Pancreas (tissue), 10 donors: ENCODE data around the gene APBB1IP. TPM values are rescaled to one million over a fixed set of nuclear protein-coding genes. Genes with fewer than 3 reads are reported as not detected.

Experiments used
- ATAC-seq, 4 donors: fragments of 200-7000 bp; cut with Tn5 transposase; one replicate each; pipeline versions ENCODE4 v1.8.0 to v1.9.1; 2020; ENCODE audit warnings: mild to moderate bottlenecking in 4 of 4, moderate library complexity in 4 of 4
- DNase-seq, 6 donors: peaks; one replicate each; pipeline ENCODE4 v3.0.0-alpha.2; 2020
- FAIRE-seq: peaks from 2 replicates; lab custom pipeline; 2012; peaks lifted over from hg19 to GRCh38; lab: Jason Lieb, UNC
- H3K27ac ChIP-seq, 4 donors: fragments of 200-600 bp; sonication (generic); 1 replicate in 3 of 4; 2 replicates in 1 of 4; pipeline versions ENCODE4 v1.5.0 to v1.8.0; 2020
- H3K27me3 ChIP-seq, 4 donors: fragments of 200-600 bp; one replicate each; pipeline ENCODE4 v1.8.0; 2021
- H3K36me3 ChIP-seq, 3 donors: fragments of 200-600 bp; sonication (generic) in 1 of 3; one replicate each; pipeline versions ENCODE4 v1.5.0 to v1.8.0; 2020 to 2021
- H3K4me1 ChIP-seq, 3 donors: fragments of 200-600 bp; one replicate each; pipeline ENCODE4 v1.8.0; 2021
- H3K4me3 ChIP-seq, 4 donors: fragments of 200-600 bp; sonication (generic) in 2 of 4; one replicate each; pipeline versions ENCODE4 v1.5.0 to v1.8.0; 2020 to 2021
- H3K9me3 ChIP-seq, 4 donors: fragments of 200-600 bp; one replicate each; pipeline ENCODE4 v1.8.0; 2021
- WGBS, 2 donors: extraction: QIAGEN DNeasy Blood & Tissue Kit; methylation state at CpG; one replicate each; pipeline ENCODE4 v1.1.7; 2013; 5-methylcytosine and 5-hydroxymethylcytosine counted together
- intact Hi-C, 3 donors: fragments of 100-400 bp; cut with DNase I; formaldehyde crosslinking; loops; one replicate each; pipeline versions ENCODE4 v1.11.1 to v1.14.2; 2022
- polyA plus RNA-seq, 2 donors: library from polyadenylated mRNA; stranded (reverse); fragments of 200-250 nt; gene quantifications; one replicate each; pipeline ENCODE4 v1.2.3, GENCODE V29; 2013
- total RNA-seq, 6 donors: library from RNA; stranded (reverse); fragmentation: NEBNext Ultra II Directional in 4 of 6; extraction: Animal tissue kit (Norgen Biotek cat#: 25700) in 4 of 6; gene quantifications; one replicate each; pipeline versions ENCODE4 v1.2.1 to v1.2.4, GENCODE V29; 2021 to 2023
- TF ChIP-seq, protein P1 (sequence below), 4 donors: fragments of 200-600 bp; sonication (generic) in 3 of 4; IDR thresholded peaks; one replicate each; pipeline versions ENCODE4 v1.5.0 to v1.8.0; 2021; ENCODE audit warnings: antibody characterized with exemption in 4 of 4
- donor health status: healthy with polysubstance abuse.
- donor health status: DM: no; HTN: no; CAD: no; lungs with moderate emphysema.
- donor health status: DM: no; HTN: no; CAD: no.
- donor health status: control.
- donor health status: control.
- donor health status: Bipolar disorder and iron deficiency.
- donor health status: DM: yes; HTN: yes; CAD: no.
- donor health status: DM: no; HTN: no; CAD: no.
- donor health status: DM: no; HTN: no; CAD: no.
- donor health status: DM: yes; HTN: yes; CAD: no.

The APBB1IP gene
- total and polyA plus RNA-seq, 8 donors, result 0.93 to 12.3 (median 2.2) TPM

DNA sequence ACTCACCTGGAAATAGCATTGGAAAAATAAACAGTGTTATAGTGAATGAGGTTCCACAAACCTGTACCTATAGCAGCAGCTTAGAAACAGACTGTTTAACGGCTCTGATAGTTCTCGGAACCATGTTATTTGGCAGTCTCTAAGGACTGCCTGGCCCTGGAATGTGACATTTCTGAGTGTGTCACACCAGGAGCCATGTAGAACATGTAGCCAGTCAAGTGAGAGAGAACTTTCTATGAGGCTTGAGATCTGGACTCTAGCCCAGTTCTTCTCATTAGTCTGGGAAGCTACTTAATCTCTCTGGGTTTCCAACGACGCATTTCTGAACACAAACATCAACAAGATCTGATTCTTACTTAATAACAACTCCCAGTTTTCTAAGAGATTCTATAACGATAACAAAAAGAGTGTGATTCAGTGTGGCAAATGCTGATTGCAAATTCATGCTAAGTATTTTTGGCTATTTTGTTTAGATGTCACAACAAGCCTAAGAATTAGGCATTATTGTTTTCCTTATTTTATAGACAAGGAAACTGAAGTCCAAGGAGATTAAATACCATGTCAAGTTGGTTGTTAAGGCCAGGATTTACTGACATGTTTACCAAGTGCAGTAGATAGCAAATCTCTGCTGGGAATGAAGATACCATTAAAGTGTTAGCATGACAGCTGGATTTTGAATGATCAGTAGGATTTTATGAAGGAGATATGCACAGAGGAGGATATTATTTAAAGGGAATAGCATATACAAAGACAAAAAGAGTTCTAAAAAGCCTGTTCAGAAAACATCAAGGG lies 47.2 kb downstream of the APBB1IP start:
- intact Hi-C loops, result no loop called here
- Histone ChIP-seq H3K27ac (peak overlapping the region in 2 of 4 donors; percentile 16 to 65), H3K27me3 (no peaks in the 10 kb centered on the region), H3K36me3 (no peaks in the 10 kb centered on the region), H3K9me3 (no peaks in the 10 kb centered on the region), H3K4me3 (no peak overlapping the region), H3K4me1 (peaks cover 8 to 18% (median 12%) of the 10 kb centered on the region in 3 donors)
- FAIRE-seq (no peak), ATAC-seq (peak; percentile 28 to 79 (median 54)), DNase-seq (peak in 1 of 6 donors; percentile 17)
- TF ChIP-seq, protein P1, sequence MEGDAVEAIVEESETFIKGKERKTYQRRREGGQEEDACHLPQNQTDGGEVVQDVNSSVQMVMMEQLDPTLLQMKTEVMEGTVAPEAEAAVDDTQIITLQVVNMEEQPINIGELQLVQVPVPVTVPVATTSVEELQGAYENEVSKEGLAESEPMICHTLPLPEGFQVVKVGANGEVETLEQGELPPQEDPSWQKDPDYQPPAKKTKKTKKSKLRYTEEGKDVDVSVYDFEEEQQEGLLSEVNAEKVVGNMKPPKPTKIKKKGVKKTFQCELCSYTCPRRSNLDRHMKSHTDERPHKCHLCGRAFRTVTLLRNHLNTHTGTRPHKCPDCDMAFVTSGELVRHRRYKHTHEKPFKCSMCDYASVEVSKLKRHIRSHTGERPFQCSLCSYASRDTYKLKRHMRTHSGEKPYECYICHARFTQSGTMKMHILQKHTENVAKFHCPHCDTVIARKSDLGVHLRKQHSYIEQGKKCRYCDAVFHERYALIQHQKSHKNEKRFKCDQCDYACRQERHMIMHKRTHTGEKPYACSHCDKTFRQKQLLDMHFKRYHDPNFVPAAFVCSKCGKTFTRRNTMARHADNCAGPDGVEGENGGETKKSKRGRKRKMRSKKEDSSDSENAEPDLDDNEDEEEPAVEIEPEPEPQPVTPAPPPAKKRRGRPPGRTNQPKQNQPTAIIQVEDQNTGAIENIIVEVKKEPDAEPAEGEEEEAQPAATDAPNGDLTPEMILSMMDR (IDR thresholded peaks at IDR 0.05), result no peak
- WGBS, 2 donors, result 15 to 26% methylated on average over 5 of the region's 5 CpGs

DNA sequence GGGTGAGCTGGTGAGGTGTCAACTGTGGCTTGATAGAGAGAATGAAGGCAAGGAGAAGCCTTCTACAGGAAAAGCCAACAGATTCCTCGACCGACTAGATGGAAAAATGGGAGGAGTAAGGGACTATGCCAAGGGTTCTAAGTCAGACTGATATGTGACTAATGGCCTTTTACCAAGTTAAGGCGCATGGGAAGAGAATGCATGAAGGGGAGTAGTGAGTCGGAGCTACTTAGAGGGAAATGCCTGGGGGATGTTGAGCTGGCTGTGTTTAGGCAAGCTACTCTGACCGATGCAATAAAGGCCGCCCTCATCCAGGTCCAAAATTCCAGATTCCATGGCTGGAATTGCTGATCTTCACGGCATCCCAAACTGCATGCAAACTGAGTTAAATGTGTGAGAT lies 48.2 kb downstream of the APBB1IP start:
- intact Hi-C loops, result no loop called here
- FAIRE-seq, result no peak
- Histone ChIP-seq H3K36me3 (no peaks in the 10 kb centered on the region), H3K4me1 (peaks cover 8 to 18% (median 12%) of the 10 kb centered on the region in 3 donors), H3K27me3 (no peaks in the 10 kb centered on the region), H3K27ac (peak overlapping the region in 1 of 4 donors; percentile 57), H3K9me3 (no peaks in the 10 kb centered on the region), H3K4me3 (no peak overlapping the region)
- peak in 3 of 4 donors; percentile 21 to 65 (median 43) for ATAC-seq
- no peak for DNase-seq
- 80 to 82% methylated on average over 7 of the region's 7 CpGs for WGBS, 2 donors
- TF ChIP-seq, protein P1 (IDR thresholded peaks at IDR 0.05), result no peak

DNA sequence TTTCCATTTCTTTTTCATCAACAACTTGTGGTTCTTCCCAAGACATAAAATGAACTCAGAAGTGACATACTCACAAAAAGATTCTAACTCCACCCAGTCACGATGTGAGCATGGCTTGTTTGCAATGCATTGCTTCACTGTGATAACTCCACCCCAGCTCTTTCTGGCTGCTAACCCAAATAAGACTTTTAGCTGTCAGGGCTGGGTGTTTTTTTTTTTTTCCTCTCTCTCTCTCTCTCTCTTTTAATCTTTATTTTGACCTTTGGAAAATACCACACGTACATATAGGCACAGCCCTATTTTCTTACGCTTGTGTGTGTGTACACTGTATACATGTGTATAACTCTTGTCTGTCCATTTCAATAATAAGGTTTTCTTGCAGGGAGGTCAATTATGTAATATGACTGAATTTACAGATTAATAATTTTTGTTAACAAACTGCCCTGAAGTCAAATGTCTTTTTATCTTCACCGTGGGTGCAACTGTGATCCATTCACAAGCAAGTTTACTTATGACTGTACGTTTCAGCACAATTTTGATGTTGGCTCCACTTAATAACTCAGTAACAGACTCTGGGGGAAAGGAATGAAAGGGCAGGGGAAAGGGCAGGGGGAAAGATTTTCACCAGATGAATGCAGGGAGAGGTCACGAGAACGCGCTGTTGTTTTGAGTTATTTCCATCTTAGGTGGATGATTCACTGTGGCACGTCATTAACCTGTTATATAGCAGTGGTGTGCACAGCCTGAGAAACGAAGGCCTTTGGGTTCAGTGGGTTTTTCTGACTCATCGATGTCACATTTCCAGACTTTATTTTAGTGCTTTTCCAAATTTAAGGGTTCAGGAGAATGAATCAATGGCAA lies 49.1 kb downstream of the APBB1IP start:
- Histone ChIP-seq H3K27me3 (no peaks in the 10 kb centered on the region), H3K4me3 (no peak overlapping the region), H3K4me1 (peaks cover 8 to 18% (median 12%) of the 10 kb centered on the region in 3 donors), H3K9me3 (no peaks in the 10 kb centered on the region), H3K36me3 (no peaks in the 10 kb centered on the region), H3K27ac (peak overlapping the region in 2 of 4 donors; percentile 36 to 57)
- DNase-seq, result no peak
- ATAC-seq, result peak in 3 of 4 donors; percentile 62 to 74 (median 74)
- intact Hi-C loops, result no loop called here
- no peak for FAIRE-seq
- TF ChIP-seq, protein P1 (IDR thresholded peaks at IDR 0.05), result no peak
- 35 to 36% methylated on average over 11 of the region's 11 CpGs for WGBS, 2 donors

DNA sequence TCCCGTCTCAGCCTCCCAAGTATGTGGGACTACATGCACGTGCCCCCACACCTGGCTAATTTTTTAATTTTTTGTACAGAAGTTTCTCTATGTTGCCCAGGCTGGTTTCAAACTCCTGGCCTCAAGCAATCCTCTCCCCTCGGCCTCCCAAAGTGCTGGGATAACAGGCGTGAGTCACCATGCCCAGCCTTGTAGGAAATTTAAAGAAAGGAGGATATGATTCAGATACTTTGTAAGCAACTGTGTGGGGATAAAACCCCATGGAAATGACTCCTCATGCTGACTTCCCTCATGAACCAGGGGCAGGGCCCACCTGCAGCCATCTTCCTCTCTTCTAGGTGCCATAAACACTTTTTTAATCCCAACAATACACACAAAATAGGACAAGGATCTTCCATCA lies 50.2 kb downstream of the APBB1IP start:
- intact Hi-C loops, result no loop called here
- FAIRE-seq, result no peak
- Histone ChIP-seq H3K36me3 (no peaks in the 10 kb centered on the region), H3K9me3 (no peaks in the 10 kb centered on the region), H3K4me3 (no peak overlapping the region), H3K27ac (peak overlapping the region in 1 of 4 donors; percentile 36), H3K27me3 (no peaks in the 10 kb centered on the region), H3K4me1 (peaks cover 8 to 18% (median 12%) of the 10 kb centered on the region in 3 donors)
- TF ChIP-seq, protein P1 (IDR thresholded peaks at IDR 0.05), result no peak
- ATAC-seq, result no peak
- 70 to 72% methylated on average over 4 of the region's 4 CpGs for WGBS, 2 donors
- DNase-seq, result no peak
